T-helper 1 cell treated with Interleukin-12 subunit alpha and Interleukin-12 subunit beta and Interleukin-4 antibody, amounts not matched to agents 30 μg/mL and 1 μg/mL, for 36 hours (primary cell): Measurements from ENCODE around the gene FRMPD2.

Source experiments
- H3K27ac Mint-ChIP-seq: one replicate; pipeline ENCODE4 v1.8.0; 2021; ENCODE audit warnings: mild to moderate bottlenecking, mixed read lengths
- H3K27me3 Mint-ChIP-seq: one replicate; pipeline ENCODE4 v1.8.0; 2021; ENCODE audit warnings: low read depth, mixed read lengths
- H3K36me3 Mint-ChIP-seq: one replicate; pipeline ENCODE4 v1.8.0; 2021; ENCODE audit warnings: low read depth, mixed read lengths
- H3K4me1 Mint-ChIP-seq: one replicate; pipeline ENCODE4 v1.8.0; 2021; ENCODE audit warnings: low read depth, mixed read lengths
- H3K4me3 Mint-ChIP-seq: one replicate; pipeline ENCODE4 v1.8.0; 2021; ENCODE audit warnings: mild to moderate bottlenecking, moderate library complexity, mixed read lengths
- H3K9me3 Mint-ChIP-seq: one replicate; pipeline ENCODE4 v1.8.0; 2021; ENCODE audit warnings: mixed read lengths

FRMPD2 gene

GRCh38 chr10:48238826-48239520 is 35.5 kb downstream of the FRMPD2 start:
- peaks cover 5% of the 10 kb centered on the region for H3K27me3 Mint-ChIP-seq
- H3K4me1 Mint-ChIP-seq = no peaks in the 10 kb centered on the region
- H3K36me3 Mint-ChIP-seq = no peaks in the 10 kb centered on the region
- H3K27ac Mint-ChIP-seq = no peak overlapping the region
- H3K4me3 Mint-ChIP-seq = no peak overlapping the region
- no peaks in the 10 kb centered on the region for H3K9me3 Mint-ChIP-seq

- no peak overlapping the region for H3K27ac Mint-ChIP-seq
- no peaks in the 10 kb centered on the region for H3K27me3 Mint-ChIP-seq
- H3K4me1 Mint-ChIP-seq = no peaks in the 10 kb centered on the region
These were observed 36.9 kb downstream of the FRMPD2 start for GRCh38 chr10:48237259-48238250.

GRCh38 chr10:48236199-48236621 is 38.3 kb downstream of the FRMPD2 start:
- H3K9me3 Mint-ChIP-seq = no peaks in the 10 kb centered on the region
- H3K27ac Mint-ChIP-seq = no peak overlapping the region
- no peaks in the 10 kb centered on the region for H3K27me3 Mint-ChIP-seq
- H3K4me3 Mint-ChIP-seq = no peak overlapping the region
- H3K4me1 Mint-ChIP-seq = no peaks in the 10 kb centered on the region
- H3K36me3 Mint-ChIP-seq = no peaks in the 10 kb centered on the region

More at GRCh38 chr10:48237259-48238250, 36.9 kb downstream of the FRMPD2 start:
- Mint-ChIP-seq H3K4me3 (no peak overlapping the region), H3K9me3 (no peaks in the 10 kb centered on the region), H3K36me3 (no peaks in the 10 kb centered on the region)

- Mint-ChIP-seq H3K4me3 (no peak overlapping the region), H3K36me3 (no peaks in the 10 kb centered on the region), H3K9me3 (no peaks in the 10 kb centered on the region), H3K27ac (no peak overlapping the region), H3K27me3 (no peaks in the 10 kb centered on the region), H3K4me1 (no peaks in the 10 kb centered on the region)
These were observed 39.0 kb downstream of the FRMPD2 start for GRCh38 chr10:48235501-48235900.

GRCh38 chr10:48234787-48235186 is 39.7 kb downstream of the FRMPD2 start:
- Mint-ChIP-seq H3K4me3 (no peak overlapping the region), H3K27ac (no peak overlapping the region), H3K27me3 (no peaks in the 10 kb centered on the region), H3K36me3 (no peaks in the 10 kb centered on the region), H3K9me3 (no peaks in the 10 kb centered on the region), H3K4me1 (no peaks in the 10 kb centered on the region)

- Mint-ChIP-seq H3K4me1 (no peaks in the 10 kb centered on the region), H3K36me3 (no peaks in the 10 kb centered on the region), H3K27me3 (no peaks in the 10 kb centered on the region), H3K27ac (no peak overlapping the region), H3K9me3 (no peaks in the 10 kb centered on the region), H3K4me3 (no peak overlapping the region)
These were observed 40.2 kb downstream of the FRMPD2 start for GRCh38 chr10:48234295-48234694.

- H3K27ac Mint-ChIP-seq = no peak overlapping the region
- no peaks in the 10 kb centered on the region for H3K36me3 Mint-ChIP-seq
- H3K9me3 Mint-ChIP-seq = no peaks in the 10 kb centered on the region
- no peak overlapping the region for H3K4me3 Mint-ChIP-seq
- H3K27me3 Mint-ChIP-seq = peaks cover under 1% of the 10 kb centered on the region
- H3K4me1 Mint-ChIP-seq = no peaks in the 10 kb centered on the region
These were observed 40.9 kb downstream of the FRMPD2 start for GRCh38 chr10:48233559-48234005.

- H3K4me3 Mint-ChIP-seq = no peak overlapping the region
- no peak overlapping the region for H3K27ac Mint-ChIP-seq
- H3K9me3 Mint-ChIP-seq = no peaks in the 10 kb centered on the region
- H3K27me3 Mint-ChIP-seq = peaks cover 3% of the 10 kb centered on the region
- H3K36me3 Mint-ChIP-seq = no peaks in the 10 kb centered on the region
- H3K4me1 Mint-ChIP-seq = no peaks in the 10 kb centered on the region
These were observed 41.6 kb downstream of the FRMPD2 start for GRCh38 chr10:48232717-48233447.

GRCh38 chr10:48231699-48232315 is 42.7 kb downstream of the FRMPD2 start:
- no peaks in the 10 kb centered on the region for H3K9me3 Mint-ChIP-seq
- no peaks in the 10 kb centered on the region for H3K36me3 Mint-ChIP-seq
- no peaks in the 10 kb centered on the region for H3K4me1 Mint-ChIP-seq
- H3K27ac Mint-ChIP-seq = no peak overlapping the region
- no peak overlapping the region for H3K4me3 Mint-ChIP-seq
- H3K27me3 Mint-ChIP-seq = peaks cover 8% of the 10 kb centered on the region

- Mint-ChIP-seq H3K27me3 (peaks cover 10% of the 10 kb centered on the region), H3K4me3 (no peak overlapping the region), H3K9me3 (no peaks in the 10 kb centered on the region), H3K36me3 (no peaks in the 10 kb centered on the region), H3K27ac (no peak overlapping the region), H3K4me1 (no peaks in the 10 kb centered on the region)
These were observed 43.3 kb downstream of the FRMPD2 start for GRCh38 chr10:48231178-48231577.

- Mint-ChIP-seq H3K9me3 (no peaks in the 10 kb centered on the region), H3K27ac (no peak overlapping the region), H3K4me1 (no peaks in the 10 kb centered on the region), H3K36me3 (no peaks in the 10 kb centered on the region), H3K4me3 (no peak overlapping the region), H3K27me3 (peaks cover 12% of the 10 kb centered on the region)
These were observed 47.3 kb downstream of the FRMPD2 start for GRCh38 chr10:48227213-48227612.

- no peak overlapping the region for H3K4me3 Mint-ChIP-seq
These were observed 49.4 kb downstream of the FRMPD2 start for GRCh38 chr10:48224979-48225560.

GRCh38 chr10:48224296-48224695 is 50.2 kb downstream of the FRMPD2 start:
- Mint-ChIP-seq H3K27ac (no peak overlapping the region), H3K9me3 (no peaks in the 10 kb centered on the region), H3K4me1 (no peaks in the 10 kb centered on the region), H3K27me3 (peaks cover 17% of the 10 kb centered on the region), H3K36me3 (no peaks in the 10 kb centered on the region), H3K4me3 (no peak overlapping the region)

More at GRCh38 chr10:48224979-48225560, 49.4 kb downstream of the FRMPD2 start:
- Mint-ChIP-seq H3K27ac (no peak overlapping the region), H3K4me1 (no peaks in the 10 kb centered on the region), H3K36me3 (no peaks in the 10 kb centered on the region), H3K27me3 (peaks cover 17% of the 10 kb centered on the region), H3K9me3 (no peaks in the 10 kb centered on the region)

- Mint-ChIP-seq H3K27me3 (peaks cover 9% of the 10 kb centered on the region), H3K4me1 (no peaks in the 10 kb centered on the region), H3K4me3 (no peak overlapping the region), H3K27ac (no peak overlapping the region), H3K36me3 (no peaks in the 10 kb centered on the region), H3K9me3 (no peaks in the 10 kb centered on the region)
These were observed 52.7 kb downstream of the FRMPD2 start for GRCh38 chr10:48221814-48222213.
